ENCODE results near the gene NEK6. TPM values are rescaled to one million over a fixed set of nuclear protein-coding genes. Genes with fewer than 3 reads are reported as not detected.

NEK6 gene
- total RNA-seq, 6 experiments from 2014 or later: 61.6 to 128 (median 67.5) TPM

- WGBS (ENCODE audit: insufficient coverage, low coverage, low lambda C conversion rate, missing lambda C conversion rate): 65% methylated on average over 7 of the region's 14 CpGs
- no peak overlapping the region for H3K27ac ChIP-seq
Measured at GRCh38 chr9:124297915-124298645, 40.3 kb downstream of the NEK6 start.

GRCh38 chr9:124298646-124299235, 41.0 kb downstream of the NEK6 start:
- H3K4me1 ChIP-seq: peaks cover 0 to 28% (median 16%) of the 10 kb centered on the region in 4 donors
- no peak overlapping the region for H3K4me3 ChIP-seq
- WGBS (ENCODE audit: insufficient coverage, low coverage, low lambda C conversion rate, missing lambda C conversion rate): 87% methylated on average over 9 of the region's 12 CpGs
- intact Hi-C loops (cut with DNase I): no loop called here
- H3K27me3 ChIP-seq: no peaks in the 10 kb centered on the region
- peaks cover 0 to 21% (median 0%) of the 10 kb centered on the region in 4 donors for H3K36me3 ChIP-seq
- ATAC-seq (peak in 1 of 4 donors; percentile 3), DNase-seq (peak in 1 of 3 donors; percentile 30)
- H3K27ac ChIP-seq: no peak overlapping the region
- no peak for TF ChIP-seq CTCF (IDR thresholded peaks at IDR 0.05)
- TF ChIP-seq POLR2A (IDR thresholded peaks at IDR 0.05): no peak
- no peaks in the 10 kb centered on the region for H3K9me3 ChIP-seq

More at GRCh38 chr9:124297915-124298645, 40.3 kb downstream of the NEK6 start:
- no peak for TF ChIP-seq POLR2A (IDR thresholded peaks at IDR 0.05)
- no peak for TF ChIP-seq CTCF (IDR thresholded peaks at IDR 0.05)
- Histone ChIP-seq H3K36me3 (peaks cover 0 to 15% (median 0%) of the 10 kb centered on the region in 4 donors), H3K27me3 (no peaks in the 10 kb centered on the region), H3K4me1 (peaks cover 0 to 32% (median 18%) of the 10 kb centered on the region in 4 donors), H3K9me3 (no peaks in the 10 kb centered on the region), H3K4me3 (no peak overlapping the region)
- DNase-seq (no peak), ATAC-seq (no peak)
- intact Hi-C loops (cut with DNase I): no loop called here

GRCh38 chr9:124299515-124300090, 41.9 kb downstream of the NEK6 start:
- H3K27me3 ChIP-seq: no peaks in the 10 kb centered on the region
- no peak overlapping the region for H3K27ac ChIP-seq
- H3K4me3 ChIP-seq: no peak overlapping the region
- H3K4me1 ChIP-seq: peaks cover 0 to 28% (median 16%) of the 10 kb centered on the region in 4 donors
- intact Hi-C loops (cut with DNase I): no loop called here
- ATAC-seq: no peak
- WGBS (ENCODE audit: insufficient coverage, low coverage, low lambda C conversion rate, missing lambda C conversion rate): 90% methylated on average over 3 of the region's 8 CpGs
- peaks cover 0 to 25% (median 0%) of the 10 kb centered on the region in 4 donors for H3K36me3 ChIP-seq
- TF ChIP-seq POLR2A (IDR thresholded peaks at IDR 0.05) (no peak), CTCF (IDR thresholded peaks at IDR 0.05) (no peak)
- no peaks in the 10 kb centered on the region for H3K9me3 ChIP-seq
- no peak for DNase-seq

- no peak for ATAC-seq
- no peak for DNase-seq
- Histone ChIP-seq H3K27ac (no peak overlapping the region), H3K36me3 (peaks cover 0 to 29% (median 0%) of the 10 kb centered on the region in 4 donors), H3K27me3 (no peaks in the 10 kb centered on the region), H3K4me1 (peaks cover 0 to 25% (median 14%) of the 10 kb centered on the region in 4 donors), H3K4me3 (no peak overlapping the region), H3K9me3 (no peaks in the 10 kb centered on the region)
- no peak for TF ChIP-seq CTCF (IDR thresholded peaks at IDR 0.05)
- intact Hi-C loops (cut with DNase I): no loop called here
- 35% methylated on average over 4 of the region's 11 CpGs for WGBS (ENCODE audit: insufficient coverage, low coverage, low lambda C conversion rate, missing lambda C conversion rate)
Measured at GRCh38 chr9:124300312-124300711, 42.6 kb downstream of the NEK6 start.
